HG03378 (cell line): ENCODE measurements around the gene APOF.
"Not testable (repeated sequence)": the region's sequence is repeated elsewhere in the genome, so short reads cannot be mapped to it uniquely, and the experiment has no call there.

Experiments used
- ATAC-seq: cut with Tn5 transposase; IDR thresholded peaks from one replicate; pipeline ENCODE4 v1.9.1; 2021; ENCODE audit warnings: mild to moderate bottlenecking, moderate library complexity; ENCODE audit not compliant: unreplicated experiment

The APOF gene

DNA sequence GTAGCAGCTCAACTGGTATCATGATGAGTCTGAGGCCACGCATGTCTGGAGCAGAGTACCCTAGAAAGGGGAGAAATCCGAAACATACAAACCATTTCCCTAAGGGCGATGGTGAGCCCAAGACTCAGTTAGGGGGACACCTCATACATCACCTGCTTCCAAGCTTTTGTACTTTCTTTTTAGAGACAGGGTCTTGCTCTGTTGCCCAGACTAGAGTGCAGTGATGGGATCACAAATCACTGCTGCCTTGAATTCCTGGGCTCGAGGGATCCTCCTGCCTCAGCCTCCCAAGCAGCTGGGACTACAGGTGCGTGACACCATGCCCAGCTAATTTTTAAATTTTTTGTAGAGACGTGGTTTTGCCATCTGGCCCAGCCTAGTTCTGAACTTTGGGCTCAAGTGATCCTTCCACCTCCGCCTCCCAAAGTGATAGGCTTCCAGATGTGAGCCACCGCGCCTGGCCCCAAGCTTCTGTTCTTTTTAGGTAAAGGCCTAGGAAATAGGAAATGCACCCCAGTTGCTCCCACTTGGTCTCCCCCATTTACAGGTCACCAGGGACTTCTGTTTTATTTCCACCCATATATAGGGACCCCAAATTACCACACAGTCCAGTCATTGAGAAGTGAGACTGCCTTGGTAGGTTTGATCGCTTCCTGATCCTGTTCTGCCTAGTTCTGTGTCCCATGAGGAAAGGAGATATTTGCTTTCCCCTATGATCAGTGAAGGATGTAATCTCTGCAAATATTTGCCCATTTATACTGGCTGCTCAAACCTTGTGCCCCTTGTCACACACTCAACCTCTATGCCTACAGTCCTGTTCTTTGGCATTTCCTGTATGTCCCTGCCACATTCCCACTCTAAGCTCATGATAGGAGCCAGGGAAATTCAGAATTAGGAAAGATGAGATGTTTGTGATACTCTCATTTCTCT lies at the start of gene APOF:
Gene APOF (minus strand): TSS at position 728 of the 930 bp plus-strand sequence. CDS start 112 bp downstream, at position 616.
- ATAC-seq: no peak

- ATAC-seq: no peak
These were observed 49.4 kb upstream of the APOF start for GRCh38 chr12:56411781-56412639.

GRCh38 chr12:56410768-56411167 lies 48.1 kb upstream of the APOF start:
- ATAC-seq: no peak

GRCh38 chr12:56408799-56409417 lies 46.3 kb upstream of the APOF start:
- no peak for ATAC-seq

- ATAC-seq: not testable (repeated sequence)
These were observed 41.6 kb upstream of the APOF start for GRCh38 chr12:56404227-56404626.

DNA sequence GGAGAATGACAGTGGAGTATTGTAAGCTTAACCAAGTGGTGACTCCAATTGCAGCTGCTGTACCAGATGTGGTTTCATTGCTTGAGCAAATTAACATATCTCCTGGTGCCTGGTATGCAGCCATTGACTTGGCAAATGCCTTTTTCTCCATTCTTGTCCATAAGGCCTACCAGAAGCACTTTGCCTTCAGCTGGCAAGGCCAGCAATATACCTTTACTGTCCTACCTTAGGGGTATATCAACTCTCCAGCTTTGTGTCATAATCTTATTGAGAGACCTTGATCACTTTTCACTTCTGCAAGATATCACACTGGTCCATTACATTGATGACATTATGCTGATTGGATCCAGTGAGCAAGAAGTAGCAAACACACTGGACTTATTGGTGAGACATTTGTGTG lies 39.0 kb upstream of the APOF start:
- ATAC-seq: not testable (repeated sequence)

- not testable (repeated sequence) for ATAC-seq
These were observed 38.5 kb upstream of the APOF start for GRCh38 chr12:56401125-56401524.

GRCh38 chr12:56399466-56399865 lies 36.8 kb upstream of the APOF start:
- ATAC-seq: not testable (repeated sequence)

DNA sequence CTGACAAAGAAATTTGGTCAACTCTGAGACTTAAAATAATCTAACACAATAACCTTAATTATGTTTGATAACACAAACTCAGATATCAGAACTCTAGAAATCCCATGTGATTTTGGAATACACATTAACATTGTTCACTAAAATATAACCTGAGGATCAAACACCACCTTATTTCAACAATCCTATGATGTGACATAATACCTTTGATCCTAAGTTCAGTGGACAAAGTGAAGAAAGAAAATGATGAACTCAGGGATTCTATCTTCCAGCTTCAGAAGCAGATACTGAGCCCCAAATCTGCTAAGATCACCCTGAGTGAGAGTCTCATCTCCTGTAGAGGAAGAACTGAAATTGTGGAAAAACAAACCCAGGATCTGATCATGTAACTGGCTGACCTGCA lies 35.7 kb upstream of the APOF start:
- ATAC-seq: no peak

- no peak for ATAC-seq
These were observed 29.7 kb upstream of the APOF start for GRCh38 chr12:56392331-56392730.

GRCh38 chr12:56391721-56392120 lies 29.1 kb upstream of the APOF start:
- no peak for ATAC-seq

- ATAC-seq: no peak
These were observed 26.8 kb upstream of the APOF start for GRCh38 chr12:56389412-56389811.

- ATAC-seq: no peak
These were observed 24.6 kb upstream of the APOF start for GRCh38 chr12:56387152-56387736.

GRCh38 chr12:56385873-56386272 lies 23.2 kb upstream of the APOF start:
- no peak for ATAC-seq

DNA sequence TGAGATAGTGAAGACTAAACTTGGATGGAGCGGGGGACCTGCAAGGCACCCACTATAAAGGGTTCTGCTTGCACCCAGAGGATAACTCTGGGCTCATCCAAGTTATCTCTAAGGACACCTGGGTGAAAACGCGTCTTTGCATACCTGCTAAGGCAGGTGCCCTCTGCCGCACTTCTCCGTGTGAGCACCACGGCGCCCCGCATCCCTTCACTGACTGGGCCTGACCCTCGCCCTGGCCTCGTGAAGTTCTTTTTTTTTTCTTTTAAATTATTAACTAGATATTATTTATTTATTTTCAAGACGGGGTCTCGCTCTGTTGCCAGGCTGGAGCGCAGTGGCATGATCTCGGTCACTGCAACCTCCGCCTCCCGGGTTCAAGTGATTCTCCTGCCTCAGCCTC lies 20.0 kb upstream of the APOF start:
- ATAC-seq: no peak

DNA sequence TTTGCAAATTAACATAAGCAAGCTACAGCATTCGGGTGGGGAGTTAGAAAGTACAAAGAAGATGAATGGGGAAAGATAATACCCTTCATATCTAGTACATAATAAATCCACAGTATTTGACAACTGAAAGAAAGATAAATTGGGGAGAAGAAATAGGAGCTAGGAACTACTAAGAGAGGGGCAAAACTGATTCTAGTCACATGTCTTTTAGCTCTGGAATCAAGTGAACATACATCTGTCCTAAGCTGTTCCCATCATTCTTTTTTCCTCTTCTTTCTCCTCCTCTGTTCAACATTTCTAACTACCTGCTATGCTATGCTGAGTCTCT lies 15.3 kb upstream of the APOF start:
- no peak for ATAC-seq

- no peak for ATAC-seq
These were observed 14.8 kb upstream of the APOF start for GRCh38 chr12:56377310-56377988.

DNA sequence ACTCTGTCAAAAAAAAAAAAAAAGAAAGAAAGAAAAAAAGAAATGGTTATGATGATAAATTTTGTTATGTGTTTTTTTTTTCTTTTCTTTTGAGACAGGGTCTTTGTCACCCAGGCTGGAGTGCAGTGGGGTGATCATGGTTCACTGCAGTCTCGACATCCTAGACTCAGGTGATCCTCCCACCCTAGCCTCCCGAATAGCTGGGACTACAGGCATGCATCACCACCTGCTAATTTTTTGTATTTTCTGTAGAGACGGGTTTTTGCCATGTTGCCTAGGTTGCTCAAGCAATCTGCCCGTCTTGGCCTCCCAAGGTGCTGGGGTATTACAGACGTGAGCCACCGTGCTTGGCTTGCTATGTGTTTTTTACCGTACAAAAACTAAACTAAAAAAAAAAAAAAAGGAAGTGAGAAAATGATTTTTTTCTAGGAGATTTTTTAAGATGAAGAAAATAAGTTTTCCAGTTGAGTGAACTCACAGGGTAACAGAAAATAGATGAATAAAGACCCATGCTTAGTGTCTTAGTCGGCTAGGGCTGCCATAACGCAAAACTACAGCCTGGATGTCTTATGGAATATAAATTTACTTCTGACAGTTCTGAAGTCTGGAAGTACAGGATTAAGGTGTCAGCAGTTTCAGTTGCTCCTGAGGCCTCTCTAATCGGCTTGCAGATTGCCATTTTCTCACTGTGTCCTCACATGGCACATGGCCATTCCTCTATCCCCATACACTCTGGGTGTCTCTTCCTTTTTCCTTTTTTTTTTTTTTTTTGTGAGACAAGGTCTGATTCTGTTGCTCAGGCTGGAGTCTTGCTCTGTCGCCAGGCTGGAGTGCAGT lies 13.2 kb upstream of the APOF start:
- ATAC-seq: peak; percentile 70

GRCh38 chr12:56374726-56375597 lies 12.3 kb upstream of the APOF start:
- ATAC-seq: no peak
